A549 treated with RU486 at 1 μM for 4 hours (cell line): ENCODE data around the gene CTXN3. TPM values are rescaled to one million over a fixed set of nuclear protein-coding genes. Genes with fewer than 3 reads are reported as not detected.

Experiments
- total RNA-seq: library from RNA; stranded (reverse); fragments of 200-300 nt; extraction: Qiagen RNA extraction; gene quantifications from 5 replicates; pipeline ENCODE4 v1.2.3, GENCODE V29; 2022; ENCODE audit warnings: low read depth

Gene CTXN3
- total RNA-seq = not detected in 5 replicates

GRCh38 chr5:127649018-127649439, at the start of gene CTXN3:
TSS of gene CTXN3 (plus strand) at chr5:127649082. CDS start at chr5:127657522, 8,440 bp downstream.

GRCh38 chr5:127702926-127703561, 54.2 kb downstream of the CTXN3 start, which contains the start of gene CCDC192:
TSS of gene CCDC192 (plus strand) at chr5:127703391. CDS start at chr5:127703446, 55 bp downstream.

Other genes starting within 250 kb of the CTXN3 start
- gene PRRC1, start 131.4 kb upstream of the CTXN3 start, total RNA-seq = 37.9 to 51.6 TPM (median 48.8 TPM) in 5 replicates
- not detected in 5 replicates for gene CCDC192, start 54.3 kb downstream of the CTXN3 start, total RNA-seq